SK-N-MC (cell line): Measurements from ENCODE around the gene HRG.

Source experiments
- DNase-seq: peaks from one replicate; pipeline ENCODE4 v3.0.0-alpha.2; 2011; ENCODE audit warnings: low read depth, low spot score
- H3K27ac ChIP-seq: fragments of 200-600 bp; sonication (generic); 2 replicates; pipeline ENCODE4 v1.5.1; 2016; ENCODE audit warnings: mixed run types
- H3K36me3 ChIP-seq: fragments of 200-600 bp; sonication (generic); 2 replicates; pipeline ENCODE4 v1.6.1; 2017; ENCODE audit warnings: antibody characterized with exemption, low read length, mixed read lengths; ENCODE audit not compliant: insufficient read depth
- H3K4me3 ChIP-seq: fragments of 200-600 bp; sonication (generic); 2 replicates; pipeline ENCODE4 v1.5.1; 2016
- H3K9ac ChIP-seq: fragments of 200-600 bp; sonication (generic); 2 replicates; pipeline ENCODE4 v1.8.0; 2017; ENCODE audit warnings: mixed run types, mixed read lengths; ENCODE audit not compliant: insufficient read length
- H3K9me3 ChIP-seq: fragments of 200-600 bp; sonication (generic); 2 replicates; pipeline ENCODE4 v1.6.1; 2017; ENCODE audit warnings: low read depth, mild to moderate bottlenecking, antibody characterized with exemption, low read length, moderate library complexity, mixed read lengths
- EZH2 ChIP-seq: fragments of 200-600 bp; sonication (generic); IDR thresholded peaks from one replicate; pipeline ENCODE4 v1.6.1; 2017; ENCODE audit warnings: antibody characterized with exemption
- FOXP2 ChIP-seq: optimal IDR thresholded peaks from 2 replicates; pipeline ENCODE3; 2011; ENCODE audit warnings: mild to moderate bottlenecking, moderate library complexity; ENCODE audit not compliant: insufficient read depth; ENCODE audit errors: extremely low read length, control extremely low read depth
- POLR2AphosphoS5 ChIP-seq: IDR thresholded peaks from 2 replicates; pipeline ENCODE4 v1.6.1; 2012; ENCODE audit warnings: mild to moderate bottlenecking, low read depth, low read length, borderline replicate concordance

HRG gene, protein sequence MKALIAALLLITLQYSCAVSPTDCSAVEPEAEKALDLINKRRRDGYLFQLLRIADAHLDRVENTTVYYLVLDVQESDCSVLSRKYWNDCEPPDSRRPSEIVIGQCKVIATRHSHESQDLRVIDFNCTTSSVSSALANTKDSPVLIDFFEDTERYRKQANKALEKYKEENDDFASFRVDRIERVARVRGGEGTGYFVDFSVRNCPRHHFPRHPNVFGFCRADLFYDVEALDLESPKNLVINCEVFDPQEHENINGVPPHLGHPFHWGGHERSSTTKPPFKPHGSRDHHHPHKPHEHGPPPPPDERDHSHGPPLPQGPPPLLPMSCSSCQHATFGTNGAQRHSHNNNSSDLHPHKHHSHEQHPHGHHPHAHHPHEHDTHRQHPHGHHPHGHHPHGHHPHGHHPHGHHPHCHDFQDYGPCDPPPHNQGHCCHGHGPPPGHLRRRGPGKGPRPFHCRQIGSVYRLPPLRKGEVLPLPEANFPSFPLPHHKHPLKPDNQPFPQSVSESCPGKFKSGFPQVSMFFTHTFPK

GRCh38 chr3:186665625-186666188, at the start of gene HRG:
Gene HRG (plus strand): TSS chr3:186666014. CDS start chr3:186666032, 18 bp downstream.
- DNase-seq = no peak
- H3K9ac ChIP-seq = no peak within 1 kb of the TSS
- H3K27ac ChIP-seq = no peak within 1 kb of the TSS

DNA sequence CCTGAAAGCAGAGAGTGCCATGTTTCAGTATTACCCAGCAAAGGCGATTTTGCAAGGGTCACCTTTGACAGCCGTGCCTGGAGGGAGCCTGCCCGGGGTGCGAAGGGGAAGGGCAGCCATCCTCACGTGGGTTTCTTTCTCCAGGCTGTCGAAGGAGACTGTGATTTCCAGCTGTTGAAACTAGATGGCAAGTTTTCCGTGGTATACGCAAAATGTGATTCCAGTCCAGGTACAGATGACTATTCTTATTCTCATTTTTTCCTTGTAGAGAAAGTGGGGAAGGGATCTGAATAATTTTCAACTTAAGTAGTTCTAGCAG, 49.6 kb upstream of the HRG start:
- no peak for TF ChIP-seq POLR2AphosphoS5
- TF ChIP-seq FOXP2 = no peak
- no peak for TF ChIP-seq EZH2
- H3K4me3 ChIP-seq = no peak overlapping the region
- no peak overlapping the region for H3K27ac ChIP-seq
- no peaks in the 10 kb centered on the region for H3K9me3 ChIP-seq
- no peak for DNase-seq
- no peak overlapping the region for H3K9ac ChIP-seq
- no peaks in the 10 kb centered on the region for H3K36me3 ChIP-seq

More at GRCh38 chr3:186665625-186666188, at the start of gene HRG:
- H3K9me3 ChIP-seq = no peaks in the 10 kb centered on the region
- H3K4me3 ChIP-seq = no peak within 1 kb of the TSS
- H3K36me3 ChIP-seq = no peaks in the 10 kb centered on the region
- TF ChIP-seq POLR2AphosphoS5 = no peak
- TF ChIP-seq FOXP2 = no peak
- no peak for TF ChIP-seq EZH2

- TF ChIP-seq FOXP2 (peak; percentile 5), POLR2AphosphoS5 (peak; percentile 54; the same call in 1 of the 2 replicates), EZH2 (no peak)
- Histone ChIP-seq H3K27ac (no peak overlapping the region), H3K4me3 (peak overlapping the region; percentile 70), H3K9ac (no peak overlapping the region), H3K9me3 (no peaks in the 10 kb centered on the region), H3K36me3 (no peaks in the 10 kb centered on the region)
- peak; percentile 100 for DNase-seq
These were observed 48.5 kb upstream of the HRG start for GRCh38 chr3:186617036-186617946.

GRCh38 chr3:186618318-186618938, 47.4 kb upstream of the HRG start:
- Histone ChIP-seq H3K36me3 (no peaks in the 10 kb centered on the region), H3K9ac (no peak overlapping the region), H3K4me3 (no peak overlapping the region), H3K9me3 (no peaks in the 10 kb centered on the region), H3K27ac (no peak overlapping the region)
- TF ChIP-seq FOXP2 = no peak
- TF ChIP-seq EZH2 = no peak
- TF ChIP-seq POLR2AphosphoS5 = no peak
- DNase-seq = no peak

DNA sequence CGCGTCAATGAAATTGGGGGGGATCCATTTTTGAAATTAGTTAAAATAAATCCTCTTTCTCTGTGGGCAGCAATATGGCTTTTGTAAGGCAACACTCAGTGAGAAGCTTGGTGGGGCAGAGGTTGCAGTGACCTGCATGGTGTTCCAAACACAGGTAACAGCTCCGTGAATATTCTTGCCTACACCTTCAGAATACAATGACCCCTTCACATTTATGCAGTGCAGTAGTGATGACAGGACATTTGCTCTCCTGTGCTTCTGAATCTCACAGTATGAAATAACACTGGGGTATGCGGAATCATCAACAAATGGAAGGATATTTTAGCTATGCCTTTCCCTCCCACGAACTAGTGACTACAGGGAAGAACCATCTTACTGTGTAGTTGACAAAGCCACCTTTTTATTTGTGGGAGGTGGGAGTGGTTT, 46.0 kb upstream of the HRG start:
- Histone ChIP-seq H3K27ac (no peak overlapping the region), H3K9me3 (no peaks in the 10 kb centered on the region), H3K36me3 (no peaks in the 10 kb centered on the region), H3K9ac (no peak overlapping the region), H3K4me3 (no peak overlapping the region)
- no peak for TF ChIP-seq EZH2
- no peak for TF ChIP-seq POLR2AphosphoS5
- no peak for TF ChIP-seq FOXP2
- no peak for DNase-seq

DNA sequence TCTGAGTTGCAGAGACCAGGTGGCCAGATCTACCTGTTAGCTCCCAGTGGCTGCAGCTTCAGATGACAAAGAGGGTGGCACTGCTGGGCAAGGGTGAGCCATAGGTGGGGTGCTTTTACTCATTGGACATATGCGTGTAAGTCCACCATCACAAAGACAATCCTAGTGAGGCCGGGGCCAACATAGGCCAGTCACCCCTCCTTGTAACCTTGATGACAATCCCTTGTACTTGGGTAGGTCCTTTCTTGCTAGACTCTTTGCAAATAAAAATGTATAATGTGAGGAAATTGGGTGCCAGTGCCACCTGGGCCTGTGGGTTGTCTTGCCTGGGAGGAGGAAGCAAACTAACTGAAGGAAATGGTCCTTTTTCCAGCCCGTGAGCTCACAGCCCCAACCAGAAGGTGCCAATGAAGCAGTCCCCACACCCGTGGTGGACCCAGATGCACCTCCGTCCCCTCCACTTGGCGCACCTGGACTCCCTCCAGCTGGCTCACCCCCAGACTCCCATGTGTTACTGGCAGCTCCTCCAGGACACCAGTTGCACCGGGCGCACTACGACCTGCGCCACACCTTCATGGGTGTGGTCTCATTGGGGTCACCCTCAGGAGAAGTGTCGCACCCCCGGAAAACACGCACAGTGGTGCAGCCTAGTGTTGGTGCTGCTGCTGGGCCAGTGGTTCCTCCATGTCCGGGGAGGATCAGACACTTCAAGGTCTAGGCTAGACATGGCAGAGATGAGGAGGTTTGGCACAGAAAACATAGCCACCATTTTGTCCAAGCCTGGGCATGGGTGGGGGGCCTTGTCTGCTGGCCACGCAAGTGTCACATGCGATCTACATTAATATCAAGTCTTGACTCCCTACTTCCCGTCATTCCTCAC, 45.4 kb upstream of the HRG start:
- DNase-seq = no peak
- no peak overlapping the region for H3K27ac ChIP-seq

More for the DNA sequence above, 45.4 kb upstream of the HRG start:
- Histone ChIP-seq H3K9me3 (no peaks in the 10 kb centered on the region), H3K36me3 (no peaks in the 10 kb centered on the region), H3K9ac (no peak overlapping the region), H3K4me3 (no peak overlapping the region)
- TF ChIP-seq FOXP2 (no peak), POLR2AphosphoS5 (no peak), EZH2 (no peak)
